GM23338 (cell line): ENCODE data around the gene TMPRSS3. TPM values are rescaled to one million over a fixed set of nuclear protein-coding genes. Genes with fewer than 3 reads are reported as not detected.

Experiments used
- ATAC-seq: fragments of 200-7000 bp; cut with Tn5 transposase; 3 replicates; pipeline ENCODE4 v1.9.1; 2020
- DNase-seq: peaks from one replicate; pipeline ENCODE4 v3.0.0-alpha.2; 2015; ENCODE audit warnings: low spot score
- H2AFZ ChIP-seq: fragments of 200-600 bp; sonication (generic); 2 replicates; pipeline ENCODE4 v1.8.0; 2016; ENCODE audit warnings: antibody characterized with exemption, mild to moderate bottlenecking, moderate library complexity
- H3F3A ChIP-seq: fragments of 200-600 bp; sonication (generic); replicated peaks from 2 replicates; pipeline ENCODE4 v1.8.0; 2017; ENCODE audit warnings: antibody characterized with exemption, mixed run types, low read depth
- H3K27ac ChIP-seq: fragments of 200-600 bp; sonication (generic); 2 replicates; pipeline ENCODE4 v1.6.1; 2016; ENCODE audit warnings: low read depth
- H3K27me3 ChIP-seq: fragments of 200-600 bp; sonication (generic); 2 replicates; pipeline ENCODE4 v1.8.0; 2016; ENCODE audit warnings: mild to moderate bottlenecking, mixed run types, moderate library complexity; ENCODE audit not compliant: insufficient read depth
- H3K36me3 ChIP-seq: fragments of 200-600 bp; sonication (generic); 2 replicates; pipeline ENCODE4 v1.8.0; 2016; ENCODE audit warnings: mild to moderate bottlenecking; ENCODE audit not compliant: insufficient read depth
- H3K4me1 ChIP-seq: fragments of 200-600 bp; sonication (generic); 2 replicates; pipeline ENCODE4 v1.8.0; 2016; ENCODE audit warnings: mild to moderate bottlenecking, moderate library complexity; ENCODE audit not compliant: insufficient read depth
- H3K4me2 ChIP-seq: fragments of 200-600 bp; sonication (generic); 2 replicates; pipeline ENCODE4 v1.7.1; 2017; ENCODE audit warnings: mixed run types
- H3K4me3 ChIP-seq: fragments of 200-600 bp; sonication (generic); 2 replicates; pipeline ENCODE4 v1.6.1; 2016; ENCODE audit warnings: mixed run types
- H3K79me2 ChIP-seq: fragments of 200-600 bp; sonication (generic); replicated peaks from 2 replicates; pipeline ENCODE4 v1.8.0; 2017; ENCODE audit warnings: mild to moderate bottlenecking; ENCODE audit not compliant: insufficient read depth
- H3K9me2 ChIP-seq: fragments of 200-600 bp; sonication (generic); 2 replicates; pipeline ENCODE4 v1.8.0; 2017; ENCODE audit not compliant: insufficient read depth
- H4K20me1 ChIP-seq: fragments of 200-600 bp; sonication (generic); replicated peaks from 2 replicates; pipeline ENCODE4 v1.8.0; 2017; ENCODE audit warnings: mild to moderate bottlenecking; ENCODE audit not compliant: insufficient read depth
- H3K27ac Mint-ChIP-seq: 2 replicates; pipeline ENCODE4 v1.8.0; 2020; ENCODE audit warnings: inconsistent platforms, mild to moderate bottlenecking, moderate library complexity, mixed read lengths
- H3K27me3 Mint-ChIP-seq: 3 replicates; pipeline ENCODE4 v1.8.0; 2022; ENCODE audit warnings: low read depth, mild to moderate bottlenecking, moderate library complexity, mixed read lengths, inconsistent platforms; ENCODE audit not compliant: insufficient read depth, poor library complexity
- H3K36me3 Mint-ChIP-seq: 3 replicates; pipeline ENCODE4 v1.8.0; 2021; ENCODE audit warnings: low read depth, mild to moderate bottlenecking, inconsistent platforms, moderate library complexity, mixed read lengths
- H3K4me1 Mint-ChIP-seq: 3 replicates; pipeline ENCODE4 v1.8.0; 2020; ENCODE audit warnings: mild to moderate bottlenecking, inconsistent platforms, mixed read lengths
- H3K4me3 Mint-ChIP-seq: 3 replicates; pipeline ENCODE4 v1.8.0; 2021; ENCODE audit warnings: moderate library complexity, mild to moderate bottlenecking, inconsistent platforms, mixed read lengths
- H3K9me3 Mint-ChIP-seq: 3 replicates; pipeline ENCODE4 v1.8.0; 2020; ENCODE audit warnings: moderate library complexity, mild to moderate bottlenecking, inconsistent platforms, mixed read lengths
- EZH2 ChIP-seq: fragments of 200-600 bp; sonication (generic); IDR thresholded peaks from one replicate; pipeline ENCODE4 v1.8.0; 2017; ENCODE audit warnings: antibody characterized with exemption, mild to moderate bottlenecking, low read depth; ENCODE audit not compliant: unreplicated experiment
- EZH2phosphoT487 ChIP-seq: fragments of 200-600 bp; sonication (generic); IDR thresholded peaks from one replicate; pipeline ENCODE4 v1.8.1; 2018; ENCODE audit warnings: antibody characterized with exemption; ENCODE audit not compliant: unreplicated experiment
- POLR2AphosphoS5 ChIP-seq: IDR thresholded peaks from 2 replicates; pipeline ENCODE4 v1.6.1; 2016; ENCODE audit warnings: antibody characterized with exemption, low read depth
- STAT1 ChIP-seq: IDR thresholded peaks from one replicate; pipeline ENCODE4 v1.6.1; 2016; ENCODE audit warnings: antibody characterized with exemption; ENCODE audit not compliant: unreplicated experiment
- ZNF114 ChIP-seq: fragments of 250-450 bp; sonication (Bioruptor Pico); IDR thresholded peaks from 2 replicates; pipeline ENCODE4 v1.5.0; 2020; ENCODE audit warnings: mild to moderate bottlenecking, moderate library complexity
- ZNF331 ChIP-seq: fragments of 250-450 bp; sonication (Bioruptor Pico); IDR thresholded peaks from 2 replicates; pipeline ENCODE4 v1.5.0; 2020; ENCODE audit warnings: low read depth, mild to moderate bottlenecking, moderate library complexity
- polyA plus RNA-seq: library from polyadenylated mRNA; unstranded; fragments of >200 nt; fragmentation: Nextera tagmentation; extraction: Ambion mirVana; gene quantifications from 2 replicates; pipeline ENCODE4 v1.2.1, GENCODE V29; 2016
- total RNA-seq: library from RNA; depleted of rRNA; stranded (reverse); fragments of >200 nt; shearing (Covaris generic); gene quantifications from 2 replicates; pipeline ENCODE4 v1.2.3, GENCODE V29; 2014
- TF ChIP-seq, protein P1 (sequence below): IDR thresholded peaks from 2 replicates; pipeline ENCODE4 v1.6.1; 2016; ENCODE audit warnings: antibody characterized with exemption
- TF ChIP-seq, protein P2 (sequence below): fragments of 250-450 bp; sonication (Bioruptor Pico); IDR thresholded peaks from 2 replicates; pipeline ENCODE4 v1.5.0; 2020; ENCODE audit warnings: mild to moderate bottlenecking, moderate library complexity
- TF ChIP-seq, protein P3 (sequence below), 2 experiments: fragments of 200-600 bp in 1 of 2; sonication (generic) in 1 of 2; conservative IDR thresholded peaks; 2 replicates each; pipeline versions ENCODE4 v1.5.1 to v1.6.1; 2016 to 2017; ENCODE audit warnings: antibody characterized with exemption in 2 of 2, low read depth in 2 of 2, mild to moderate bottlenecking in 2 of 2, moderate library complexity in 1 of 2

The TMPRSS3 gene
- total and polyA plus RNA-seq, 2 experiments from 2014 or later = 0.17 TPM; not detected in 1

GRCh38 chr21:42350318-42350910 lies 45.4 kb downstream of the TMPRSS3 start:
- no peaks in the 10 kb centered on the region for H3K4me1 Mint-ChIP-seq
- H3K36me3 Mint-ChIP-seq = no peaks in the 10 kb centered on the region; the same call in 2 of the 3 replicates
- Histone ChIP-seq H3F3A (no peaks in the 10 kb centered on the region), H4K20me1 (no peaks in the 10 kb centered on the region), H3K79me2 (no peaks in the 10 kb centered on the region), H3K27me3 (no peaks in the 10 kb centered on the region), H3K4me3 (no peak overlapping the region), H3K9me2 (0 out of 2 replicates have a peak, but pooled peaks cover 9% of the 10 kb centered on the region), H3K27ac (no peak overlapping the region), H2AFZ (no peak overlapping the region), H3K36me3 (no peaks in the 10 kb centered on the region), H3K4me2 (no peak overlapping the region), H3K4me1 (no peaks in the 10 kb centered on the region)
- H3K27me3 Mint-ChIP-seq = peaks cover 13% of the 10 kb centered on the region
- TF ChIP-seq ZNF331 (no peak), ZNF114 (CRISPR knock-in tag) (no peak), POLR2AphosphoS5 (no peak), EZH2phosphoT487 (no peak), EZH2 (no peak)
- TF ChIP-seq, protein P1, sequence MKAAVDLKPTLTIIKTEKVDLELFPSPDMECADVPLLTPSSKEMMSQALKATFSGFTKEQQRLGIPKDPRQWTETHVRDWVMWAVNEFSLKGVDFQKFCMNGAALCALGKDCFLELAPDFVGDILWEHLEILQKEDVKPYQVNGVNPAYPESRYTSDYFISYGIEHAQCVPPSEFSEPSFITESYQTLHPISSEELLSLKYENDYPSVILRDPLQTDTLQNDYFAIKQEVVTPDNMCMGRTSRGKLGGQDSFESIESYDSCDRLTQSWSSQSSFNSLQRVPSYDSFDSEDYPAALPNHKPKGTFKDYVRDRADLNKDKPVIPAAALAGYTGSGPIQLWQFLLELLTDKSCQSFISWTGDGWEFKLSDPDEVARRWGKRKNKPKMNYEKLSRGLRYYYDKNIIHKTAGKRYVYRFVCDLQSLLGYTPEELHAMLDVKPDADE = no peak
- no peak for DNase-seq
- no peak for ATAC-seq
- peaks cover 4% of the 10 kb centered on the region; the same call in 2 of the 3 replicates for H3K9me3 Mint-ChIP-seq
- no peak overlapping the region for H3K4me3 Mint-ChIP-seq
- no peak overlapping the region for H3K27ac Mint-ChIP-seq

DNA sequence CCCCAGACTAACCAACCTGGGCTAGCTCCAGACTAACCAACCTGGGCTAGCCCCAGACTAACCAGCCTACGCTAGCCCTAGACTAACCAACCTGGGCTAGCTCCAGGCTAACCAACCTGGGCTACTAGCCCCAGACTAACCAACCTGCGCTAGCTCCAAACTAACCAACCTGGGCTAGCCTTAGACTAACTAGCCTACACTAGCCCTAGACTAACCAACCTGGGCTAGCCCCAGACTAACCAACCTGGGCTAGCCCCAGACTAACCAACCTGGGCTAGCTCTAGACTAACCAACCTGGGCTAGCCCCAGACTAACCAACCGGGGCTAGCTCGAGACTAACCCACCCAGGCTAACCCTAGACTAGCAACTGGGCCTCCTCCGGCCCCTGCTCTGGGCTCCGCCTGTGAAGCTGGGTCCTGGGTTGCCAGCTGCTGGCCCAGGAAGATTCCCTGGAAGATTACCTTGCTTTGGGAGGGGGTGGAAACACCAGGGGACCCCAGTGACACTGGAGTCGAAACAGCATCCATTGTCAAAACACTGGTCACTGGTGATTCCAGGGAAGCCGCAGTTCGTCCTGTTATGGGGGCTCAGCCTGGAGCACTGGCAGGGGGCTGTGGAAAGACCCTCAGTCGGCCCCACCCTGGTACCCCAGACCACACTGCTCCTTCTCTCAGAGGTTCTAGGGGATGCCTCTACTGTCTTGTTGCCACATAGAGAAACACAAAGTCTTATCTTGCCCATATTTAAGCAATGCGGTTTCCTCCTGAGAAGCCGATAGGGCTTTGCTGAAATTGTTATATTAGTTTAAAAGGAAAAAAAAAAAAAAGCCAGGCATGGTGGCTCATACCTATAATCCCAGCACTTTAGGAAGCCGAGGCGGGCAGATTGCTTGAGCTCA lies 46.2 kb downstream of the TMPRSS3 start:
- DNase-seq = no peak
- Histone ChIP-seq H3K4me1 (no peaks in the 10 kb centered on the region), H3F3A (no peaks in the 10 kb centered on the region), H3K9me2 (0 out of 2 replicates have a peak, but pooled peaks cover 9% of the 10 kb centered on the region), H3K36me3 (no peaks in the 10 kb centered on the region), H3K27me3 (no peaks in the 10 kb centered on the region), H2AFZ (no peak overlapping the region), H3K4me3 (no peak overlapping the region), H3K79me2 (no peaks in the 10 kb centered on the region), H4K20me1 (no peaks in the 10 kb centered on the region), H3K27ac (no peak overlapping the region), H3K4me2 (no peak overlapping the region)
- Mint-ChIP-seq H3K27me3 (peaks cover 13% of the 10 kb centered on the region), H3K36me3 (no peaks in the 10 kb centered on the region; the same call in 2 of the 3 replicates), H3K4me1 (no peaks in the 10 kb centered on the region), H3K9me3 (peaks cover 4% of the 10 kb centered on the region; the same call in 2 of the 3 replicates), H3K4me3 (no peak overlapping the region), H3K27ac (no peak overlapping the region)
- no peak for ATAC-seq
- TF ChIP-seq, protein P2, sequence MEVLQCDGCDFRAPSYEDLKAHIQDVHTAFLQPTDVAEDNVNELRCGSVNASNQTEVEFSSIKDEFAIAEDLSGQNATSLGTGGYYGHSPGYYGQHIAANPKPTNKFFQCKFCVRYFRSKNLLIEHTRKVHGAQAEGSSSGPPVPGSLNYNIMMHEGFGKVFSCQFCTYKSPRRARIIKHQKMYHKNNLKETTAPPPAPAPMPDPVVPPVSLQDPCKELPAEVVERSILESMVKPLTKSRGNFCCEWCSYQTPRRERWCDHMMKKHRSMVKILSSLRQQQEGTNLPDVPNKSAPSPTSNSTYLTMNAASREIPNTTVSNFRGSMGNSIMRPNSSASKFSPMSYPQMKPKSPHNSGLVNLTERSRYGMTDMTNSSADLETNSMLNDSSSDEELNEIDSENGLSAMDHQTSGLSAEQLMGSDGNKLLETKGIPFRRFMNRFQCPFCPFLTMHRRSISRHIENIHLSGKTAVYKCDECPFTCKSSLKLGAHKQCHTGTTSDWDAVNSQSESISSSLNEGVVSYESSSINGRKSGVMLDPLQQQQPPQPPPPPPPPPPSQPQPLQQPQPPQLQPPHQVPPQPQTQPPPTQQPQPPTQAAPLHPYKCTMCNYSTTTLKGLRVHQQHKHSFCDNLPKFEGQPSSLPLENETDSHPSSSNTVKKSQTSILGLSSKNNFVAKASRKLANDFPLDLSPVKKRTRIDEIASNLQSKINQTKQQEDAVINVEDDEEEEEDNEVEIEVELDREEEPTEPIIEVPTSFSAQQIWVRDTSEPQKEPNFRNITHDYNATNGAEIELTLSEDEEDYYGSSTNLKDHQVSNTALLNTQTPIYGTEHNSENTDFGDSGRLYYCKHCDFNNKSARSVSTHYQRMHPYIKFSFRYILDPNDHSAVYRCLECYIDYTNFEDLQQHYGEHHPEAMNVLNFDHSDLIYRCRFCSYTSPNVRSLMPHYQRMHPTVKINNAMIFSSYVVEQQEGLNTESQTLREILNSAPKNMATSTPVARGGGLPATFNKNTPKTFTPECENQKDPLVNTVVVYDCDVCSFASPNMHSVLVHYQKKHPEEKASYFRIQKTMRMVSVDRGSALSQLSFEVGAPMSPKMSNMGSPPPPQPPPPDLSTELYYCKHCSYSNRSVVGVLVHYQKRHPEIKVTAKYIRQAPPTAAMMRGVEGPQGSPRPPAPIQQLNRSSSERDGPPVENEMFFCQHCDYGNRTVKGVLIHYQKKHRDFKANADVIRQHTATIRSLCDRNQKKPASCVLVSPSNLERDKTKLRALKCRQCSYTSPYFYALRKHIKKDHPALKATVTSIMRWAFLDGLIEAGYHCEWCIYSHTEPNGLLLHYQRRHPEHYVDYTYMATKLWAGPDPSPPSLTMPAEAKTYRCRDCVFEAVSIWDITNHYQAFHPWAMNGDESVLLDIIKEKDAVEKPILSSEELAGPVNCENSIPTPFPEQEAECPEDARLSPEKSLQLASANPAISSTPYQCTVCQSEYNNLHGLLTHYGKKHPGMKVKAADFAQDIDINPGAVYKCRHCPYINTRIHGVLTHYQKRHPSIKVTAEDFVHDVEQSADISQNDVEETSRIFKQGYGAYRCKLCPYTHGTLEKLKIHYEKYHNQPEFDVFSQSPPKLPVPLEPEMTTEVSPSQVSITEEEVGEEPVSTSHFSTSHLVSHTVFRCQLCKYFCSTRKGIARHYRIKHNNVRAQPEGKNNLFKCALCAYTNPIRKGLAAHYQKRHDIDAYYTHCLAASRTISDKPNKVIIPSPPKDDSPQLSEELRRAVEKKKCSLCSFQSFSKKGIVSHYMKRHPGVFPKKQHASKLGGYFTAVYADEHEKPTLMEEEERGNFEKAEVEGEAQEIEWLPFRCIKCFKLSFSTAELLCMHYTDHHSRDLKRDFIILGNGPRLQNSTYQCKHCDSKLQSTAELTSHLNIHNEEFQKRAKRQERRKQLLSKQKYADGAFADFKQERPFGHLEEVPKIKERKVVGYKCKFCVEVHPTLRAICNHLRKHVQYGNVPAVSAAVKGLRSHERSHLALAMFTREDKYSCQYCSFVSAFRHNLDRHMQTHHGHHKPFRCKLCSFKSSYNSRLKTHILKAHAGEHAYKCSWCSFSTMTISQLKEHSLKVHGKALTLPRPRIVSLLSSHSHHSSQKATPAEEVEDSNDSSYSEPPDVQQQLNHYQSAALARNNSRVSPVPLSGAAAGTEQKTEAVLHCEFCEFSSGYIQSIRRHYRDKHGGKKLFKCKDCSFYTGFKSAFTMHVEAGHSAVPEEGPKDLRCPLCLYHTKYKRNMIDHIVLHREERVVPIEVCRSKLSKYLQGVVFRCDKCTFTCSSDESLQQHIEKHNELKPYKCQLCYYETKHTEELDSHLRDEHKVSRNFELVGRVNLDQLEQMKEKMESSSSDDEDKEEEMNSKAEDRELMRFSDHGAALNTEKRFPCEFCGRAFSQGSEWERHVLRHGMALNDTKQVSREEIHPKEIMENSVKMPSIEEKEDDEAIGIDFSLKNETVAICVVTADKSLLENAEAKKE (CRISPR knock-in tag) = no peak
- TF ChIP-seq, protein P3, sequence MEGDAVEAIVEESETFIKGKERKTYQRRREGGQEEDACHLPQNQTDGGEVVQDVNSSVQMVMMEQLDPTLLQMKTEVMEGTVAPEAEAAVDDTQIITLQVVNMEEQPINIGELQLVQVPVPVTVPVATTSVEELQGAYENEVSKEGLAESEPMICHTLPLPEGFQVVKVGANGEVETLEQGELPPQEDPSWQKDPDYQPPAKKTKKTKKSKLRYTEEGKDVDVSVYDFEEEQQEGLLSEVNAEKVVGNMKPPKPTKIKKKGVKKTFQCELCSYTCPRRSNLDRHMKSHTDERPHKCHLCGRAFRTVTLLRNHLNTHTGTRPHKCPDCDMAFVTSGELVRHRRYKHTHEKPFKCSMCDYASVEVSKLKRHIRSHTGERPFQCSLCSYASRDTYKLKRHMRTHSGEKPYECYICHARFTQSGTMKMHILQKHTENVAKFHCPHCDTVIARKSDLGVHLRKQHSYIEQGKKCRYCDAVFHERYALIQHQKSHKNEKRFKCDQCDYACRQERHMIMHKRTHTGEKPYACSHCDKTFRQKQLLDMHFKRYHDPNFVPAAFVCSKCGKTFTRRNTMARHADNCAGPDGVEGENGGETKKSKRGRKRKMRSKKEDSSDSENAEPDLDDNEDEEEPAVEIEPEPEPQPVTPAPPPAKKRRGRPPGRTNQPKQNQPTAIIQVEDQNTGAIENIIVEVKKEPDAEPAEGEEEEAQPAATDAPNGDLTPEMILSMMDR (conservative IDR thresholded peaks at IDR 0.05; ENCODE audit: low read depth in 2 of 2) = no peak
- TF ChIP-seq EZH2 (no peak), STAT1 (no peak), EZH2phosphoT487 (no peak)
